HL-60 (cell line): ENCODE results near the gene CDC26.

Experiments used
- CTCF ChIP-seq: IDR thresholded peaks from one replicate; pipeline ENCODE4 v1.5.1; 2011; ENCODE audit warnings: low read length, control low read depth, inconsistent platforms; ENCODE audit not compliant: insufficient read depth
- POLR2AphosphoS5 ChIP-seq: IDR thresholded peaks from 2 replicates; pipeline ENCODE4 v1.6.1; 2012; ENCODE audit warnings: low read depth

GRCh38 chr9:113275157-113276131 lies at the start of gene CDC26, which contains the start of gene PRPF4:
- TF ChIP-seq CTCF (no peak), POLR2AphosphoS5 (peak; percentile 99)
